Measurements from ENCODE around the gene COG4.

GRCh38 chr16:70563636-70564035 lies 40.3 kb upstream of the COG4 start:
- TF ChIP-seq, protein P1, sequence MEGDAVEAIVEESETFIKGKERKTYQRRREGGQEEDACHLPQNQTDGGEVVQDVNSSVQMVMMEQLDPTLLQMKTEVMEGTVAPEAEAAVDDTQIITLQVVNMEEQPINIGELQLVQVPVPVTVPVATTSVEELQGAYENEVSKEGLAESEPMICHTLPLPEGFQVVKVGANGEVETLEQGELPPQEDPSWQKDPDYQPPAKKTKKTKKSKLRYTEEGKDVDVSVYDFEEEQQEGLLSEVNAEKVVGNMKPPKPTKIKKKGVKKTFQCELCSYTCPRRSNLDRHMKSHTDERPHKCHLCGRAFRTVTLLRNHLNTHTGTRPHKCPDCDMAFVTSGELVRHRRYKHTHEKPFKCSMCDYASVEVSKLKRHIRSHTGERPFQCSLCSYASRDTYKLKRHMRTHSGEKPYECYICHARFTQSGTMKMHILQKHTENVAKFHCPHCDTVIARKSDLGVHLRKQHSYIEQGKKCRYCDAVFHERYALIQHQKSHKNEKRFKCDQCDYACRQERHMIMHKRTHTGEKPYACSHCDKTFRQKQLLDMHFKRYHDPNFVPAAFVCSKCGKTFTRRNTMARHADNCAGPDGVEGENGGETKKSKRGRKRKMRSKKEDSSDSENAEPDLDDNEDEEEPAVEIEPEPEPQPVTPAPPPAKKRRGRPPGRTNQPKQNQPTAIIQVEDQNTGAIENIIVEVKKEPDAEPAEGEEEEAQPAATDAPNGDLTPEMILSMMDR (IDR thresholded peaks at IDR 0.05; ENCODE audit: borderline replicate concordance, extremely low read depth, low read length, poor library complexity, severe bottlenecking), result no peak
- no peak for TF ChIP-seq EZH2 (IDR thresholded peaks at IDR 0.05; ENCODE audit: borderline replicate concordance, low read depth, low read length, severe bottlenecking)
